Prostate gland (tissue), 2 donors: Measurements from ENCODE around the gene RANBP9. TPM values are rescaled to one million over a fixed set of nuclear protein-coding genes. Genes with fewer than 3 reads are reported as not detected.

Experiments
- DNase-seq: peaks from one replicate; pipeline ENCODE4 v3.0.0-alpha.2; 2019; ENCODE audit warnings: low spot score
- H3K27ac ChIP-seq, 2 donors: fragments of 200-600 bp; sonication (generic); 2 replicates each; pipeline ENCODE4 v1.5.1; 2017 to 2019
- H3K27me3 ChIP-seq: fragments of 200-600 bp; sonication (generic); replicated peaks from 2 replicates; pipeline ENCODE4 v1.5.1; 2019; ENCODE audit not compliant: insufficient read depth
- H3K36me3 ChIP-seq, 2 donors: fragments of 200-600 bp; sonication (generic); 1 replicate in 1 of 2; 2 replicates in 1 of 2; pipeline versions ENCODE4 v1.5.1 to v1.8.1; 2017 to 2019
- H3K4me1 ChIP-seq: fragments of 200-600 bp; sonication (generic); replicated peaks from 2 replicates; pipeline ENCODE4 v1.5.1; 2019
- H3K4me3 ChIP-seq, 2 donors: fragments of 200-600 bp; sonication (generic); 2 replicates each; pipeline ENCODE4 v1.5.1; 2017 to 2019
- H3K9me3 ChIP-seq: fragments of 200-600 bp; sonication (generic); 2 replicates; pipeline ENCODE4 v1.5.1; 2017
- POLR2A ChIP-seq: fragments of 450-650 bp; IDR thresholded peaks from one replicate; pipeline ENCODE4 v1.6.1; 2016; ENCODE audit warnings: antibody characterized with exemption, mild to moderate bottlenecking
- POLR2AphosphoS5 ChIP-seq: sonication (generic); formaldehyde crosslinking; IDR thresholded peaks from one replicate; pipeline ENCODE4 v1.6.1; 2017; ENCODE audit warnings: antibody characterized with exemption
- WGBS: methylation state at CpG from one replicate; pipeline ENCODE4 v1.1.5; 2018; 5-methylcytosine and 5-hydroxymethylcytosine counted together
- intact Hi-C: fragments of 100-400 bp; cut with DNase I; formaldehyde crosslinking; loops from one replicate; pipeline ENCODE4 v1.14.2; 2022
- total RNA-seq, 2 donors: library from RNA; depleted of rRNA; stranded (reverse); fragments of >200 nt; gene quantifications; one replicate each; pipeline ENCODE4 v1.1.0, GENCODE V29; 2016
- TF ChIP-seq, protein P1 (sequence below), 4 experiments: fragments of 200-600 bp in 2 of 4; fragments of 450-650 bp in 2 of 4; sonication (generic) in 2 of 4; IDR thresholded peaks; 1 replicate in 3 of 4; 2 replicates in 1 of 4; pipeline ENCODE4 v1.5.1; 2016 to 2019; ENCODE audit warnings: antibody characterized with exemption in 4 of 4, mild to moderate bottlenecking in 2 of 4, moderate library complexity in 2 of 4

The RANBP9 gene
- total RNA-seq, 2 donors from 2014 or later = 37.8 to 59.0 TPM

DNA sequence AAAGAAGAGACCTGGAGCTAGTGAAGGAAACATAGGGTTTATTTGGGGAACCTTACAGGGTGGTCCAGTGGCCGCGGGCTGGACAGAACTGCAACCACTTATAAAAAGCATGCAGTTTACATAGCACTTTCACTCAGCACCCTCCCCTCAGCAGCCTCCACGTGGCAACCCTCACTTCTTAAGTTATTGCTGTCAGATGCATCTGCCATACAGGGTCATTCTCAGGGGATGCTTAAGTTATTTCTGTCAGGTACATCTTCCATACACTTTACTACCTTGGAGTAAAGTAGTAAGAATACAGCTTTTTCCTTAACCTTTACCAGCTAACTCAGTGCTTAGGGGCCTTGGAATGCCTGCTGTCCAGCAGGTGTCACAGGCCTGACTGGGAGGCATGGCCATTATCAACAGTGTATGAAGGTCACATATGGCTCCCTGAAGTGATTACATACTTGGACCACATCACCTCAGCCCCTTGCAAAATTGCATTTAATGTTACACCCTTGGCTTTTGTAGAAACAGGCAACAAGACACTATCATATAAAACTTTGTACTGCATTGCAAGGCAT, 98.5 kb downstream of the RANBP9 start:
- DNase-seq = no peak
- no peak overlapping the region for H3K4me3 ChIP-seq

DNA sequence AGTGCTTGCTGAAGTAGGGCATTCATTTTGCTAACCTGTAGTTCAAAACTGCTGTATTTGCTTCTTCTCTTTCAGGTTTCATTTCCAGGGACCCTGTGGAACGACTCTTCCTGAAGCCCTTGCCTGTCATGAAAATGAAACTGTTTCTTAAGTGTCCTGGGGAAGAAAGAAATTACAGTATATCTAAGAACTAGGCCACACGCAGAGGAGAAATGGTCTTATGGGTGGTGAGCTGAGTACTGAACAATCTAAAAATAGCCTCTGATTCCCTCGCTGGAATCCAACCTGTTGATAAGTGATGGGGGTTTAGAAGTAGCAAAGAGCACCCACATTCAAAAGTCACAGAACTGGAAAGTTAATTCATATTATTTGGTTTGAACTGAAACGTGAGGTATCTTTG, 99.9 kb downstream of the RANBP9 start:
- intact Hi-C loops = no loop called here
- no peak overlapping the region for H3K27ac ChIP-seq

More for the DNA sequence above, 98.5 kb downstream of the RANBP9 start:
- 61% methylated on average over 3 of the region's 3 CpGs for WGBS
- H3K9me3 ChIP-seq = no peaks in the 10 kb centered on the region
- TF ChIP-seq POLR2A (no peak), POLR2AphosphoS5 (no peak)
- TF ChIP-seq, protein P1, sequence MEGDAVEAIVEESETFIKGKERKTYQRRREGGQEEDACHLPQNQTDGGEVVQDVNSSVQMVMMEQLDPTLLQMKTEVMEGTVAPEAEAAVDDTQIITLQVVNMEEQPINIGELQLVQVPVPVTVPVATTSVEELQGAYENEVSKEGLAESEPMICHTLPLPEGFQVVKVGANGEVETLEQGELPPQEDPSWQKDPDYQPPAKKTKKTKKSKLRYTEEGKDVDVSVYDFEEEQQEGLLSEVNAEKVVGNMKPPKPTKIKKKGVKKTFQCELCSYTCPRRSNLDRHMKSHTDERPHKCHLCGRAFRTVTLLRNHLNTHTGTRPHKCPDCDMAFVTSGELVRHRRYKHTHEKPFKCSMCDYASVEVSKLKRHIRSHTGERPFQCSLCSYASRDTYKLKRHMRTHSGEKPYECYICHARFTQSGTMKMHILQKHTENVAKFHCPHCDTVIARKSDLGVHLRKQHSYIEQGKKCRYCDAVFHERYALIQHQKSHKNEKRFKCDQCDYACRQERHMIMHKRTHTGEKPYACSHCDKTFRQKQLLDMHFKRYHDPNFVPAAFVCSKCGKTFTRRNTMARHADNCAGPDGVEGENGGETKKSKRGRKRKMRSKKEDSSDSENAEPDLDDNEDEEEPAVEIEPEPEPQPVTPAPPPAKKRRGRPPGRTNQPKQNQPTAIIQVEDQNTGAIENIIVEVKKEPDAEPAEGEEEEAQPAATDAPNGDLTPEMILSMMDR (IDR thresholded peaks at IDR 0.05) = no peak
- H3K36me3 ChIP-seq = no peaks in the 10 kb centered on the region
- H3K27me3 ChIP-seq = no peaks in the 10 kb centered on the region
- H3K27ac ChIP-seq = no peak overlapping the region
- intact Hi-C loops = no loop called here
- peaks cover 2% of the 10 kb centered on the region for H3K4me1 ChIP-seq

DNA sequence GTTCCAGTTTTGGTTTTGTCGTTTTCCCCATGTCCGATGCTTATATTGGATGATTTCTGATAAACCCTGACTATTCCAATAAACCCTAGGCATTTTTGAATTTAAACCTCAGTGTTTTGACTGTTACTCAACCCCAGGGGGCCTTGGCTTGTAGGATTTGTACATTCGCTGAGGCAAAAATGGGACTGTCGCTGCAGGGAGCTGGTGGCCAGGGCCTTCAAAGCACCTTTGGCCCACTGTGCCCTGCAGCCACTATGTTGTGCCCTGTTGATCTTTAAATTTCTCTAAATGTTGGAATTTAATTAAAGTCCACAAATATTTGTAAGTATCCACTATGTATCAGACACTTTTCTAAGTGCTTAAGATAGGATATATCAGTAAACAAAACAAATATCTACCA, 106.0 kb downstream of the RANBP9 start:
- 89% methylated on average over 4 of the region's 4 CpGs for WGBS
- H3K27me3 ChIP-seq = no peaks in the 10 kb centered on the region
- H3K27ac ChIP-seq = no peak overlapping the region
- no peaks in the 10 kb centered on the region for H3K36me3 ChIP-seq
- no peaks in the 10 kb centered on the region for H3K4me1 ChIP-seq
- TF ChIP-seq POLR2A = no peak
- no peak for TF ChIP-seq POLR2AphosphoS5
- TF ChIP-seq, protein P1 (IDR thresholded peaks at IDR 0.05) = no peak
- no peaks in the 10 kb centered on the region for H3K9me3 ChIP-seq
- no peak for DNase-seq
- intact Hi-C loops = no loop called here
- H3K4me3 ChIP-seq = no peak overlapping the region

More for the DNA sequence above, 99.9 kb downstream of the RANBP9 start:
- WGBS = 80% methylated on average over 4 of the region's 4 CpGs
- H3K9me3 ChIP-seq = no peaks in the 10 kb centered on the region
- H3K27me3 ChIP-seq = no peaks in the 10 kb centered on the region
- no peak for TF ChIP-seq POLR2A
- TF ChIP-seq, protein P1 (IDR thresholded peaks at IDR 0.05) = no peak
- TF ChIP-seq POLR2AphosphoS5 = no peak
- peaks cover 2% of the 10 kb centered on the region for H3K4me1 ChIP-seq
- H3K36me3 ChIP-seq = no peaks in the 10 kb centered on the region
- no peak overlapping the region for H3K4me3 ChIP-seq
- DNase-seq = no peak

DNA sequence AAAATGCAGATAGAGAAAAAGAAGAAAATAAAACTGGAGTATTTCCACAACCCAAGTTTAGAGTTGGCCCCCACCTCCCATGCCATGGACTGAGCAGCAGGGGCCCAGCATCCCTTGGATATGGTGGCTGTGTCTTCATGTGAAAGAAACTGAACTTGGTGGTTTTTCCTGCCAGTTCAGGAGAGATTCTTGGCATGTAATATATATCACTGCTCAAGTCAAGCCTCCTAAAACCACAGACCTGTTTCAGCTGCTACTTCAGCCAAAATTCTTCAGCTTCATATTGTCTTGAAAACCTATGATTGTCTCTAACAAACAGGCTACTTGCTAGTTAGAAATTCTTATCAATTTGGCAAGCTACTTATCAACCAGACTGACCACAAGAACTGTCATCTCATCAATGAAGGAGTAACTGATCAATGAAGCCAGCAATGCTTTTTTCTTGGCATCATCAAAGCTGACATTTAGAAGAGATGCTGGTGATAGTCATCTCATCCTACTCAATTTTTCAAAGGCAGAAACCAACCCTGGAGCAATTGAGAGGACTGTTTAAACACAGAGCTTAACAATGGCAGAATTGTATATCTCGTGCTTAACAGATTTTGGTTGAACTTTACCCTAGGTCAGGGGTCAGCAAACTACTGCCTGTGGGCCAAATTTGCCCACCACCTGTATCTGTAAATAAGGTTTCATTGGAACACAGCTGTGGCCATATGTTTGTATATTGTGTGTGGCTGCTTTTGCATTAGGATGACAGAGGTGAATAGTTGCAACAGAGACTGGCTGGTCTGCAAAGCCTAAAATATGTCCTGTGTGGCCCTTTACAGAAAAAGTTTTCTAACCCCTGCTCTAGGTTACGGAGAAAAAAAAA, 106.9 kb downstream of the RANBP9 start:
- Histone ChIP-seq H3K9me3 (no peaks in the 10 kb centered on the region), H3K4me1 (no peaks in the 10 kb centered on the region), H3K36me3 (no peaks in the 10 kb centered on the region), H3K27ac (no peak overlapping the region), H3K27me3 (no peaks in the 10 kb centered on the region), H3K4me3 (no peak overlapping the region)
- intact Hi-C loops = no loop called here
- no peak for TF ChIP-seq POLR2A
- TF ChIP-seq POLR2AphosphoS5 = no peak
- TF ChIP-seq, protein P1 (IDR thresholded peaks at IDR 0.05) = no peak
- no peak for DNase-seq
- 67% methylated on average over 2 of the region's 2 CpGs for WGBS

DNA sequence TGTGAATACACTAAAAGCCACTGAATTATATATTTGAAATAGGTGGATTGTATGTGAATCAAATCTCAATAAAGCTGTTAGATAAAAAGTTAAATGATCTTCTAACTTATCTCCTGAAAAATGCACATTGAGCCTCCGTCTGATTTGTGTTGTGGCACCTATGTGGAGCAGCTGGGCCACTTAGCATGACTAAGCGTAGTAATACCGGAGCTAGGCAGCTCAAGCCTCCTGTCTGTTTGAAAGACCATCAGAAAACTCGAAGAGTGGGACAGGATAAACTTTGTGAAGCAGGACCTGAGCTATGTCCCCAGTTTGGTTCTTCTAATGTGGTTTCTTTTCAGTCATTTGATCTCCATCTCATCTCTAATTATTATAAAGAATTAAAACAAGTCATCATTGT, 107.5 kb downstream of the RANBP9 start:
- no peak overlapping the region for H3K27ac ChIP-seq
- H3K4me1 ChIP-seq = no peaks in the 10 kb centered on the region
- TF ChIP-seq, protein P1 (IDR thresholded peaks at IDR 0.05) = no peak
- TF ChIP-seq POLR2A = no peak
- no peak for TF ChIP-seq POLR2AphosphoS5
- no peaks in the 10 kb centered on the region for H3K27me3 ChIP-seq
- no peak overlapping the region for H3K4me3 ChIP-seq
- intact Hi-C loops = no loop called here
- no peaks in the 10 kb centered on the region for H3K9me3 ChIP-seq
- no peaks in the 10 kb centered on the region for H3K36me3 ChIP-seq
- WGBS = 90% methylated on average over 4 of the region's 4 CpGs
- DNase-seq = no peak
